K562 (cell line): ENCODE data around the gene PAQR8. TPM values are rescaled to one million over a fixed set of nuclear protein-coding genes. Genes with fewer than 3 reads are reported as not detected.

Experiments
- CTBP1 ChIP-seq: fragments of 450-650 bp; IDR thresholded peaks from 2 replicates; pipeline ENCODE4 v1.6.1; 2016; ENCODE audit warnings: borderline replicate concordance
- DPF2 ChIP-seq: fragments of 450-650 bp; IDR thresholded peaks from 2 replicates; pipeline ENCODE4 v1.6.1; 2016
- E2F8 ChIP-seq: fragments of 450-650 bp; IDR thresholded peaks from 2 replicates; pipeline ENCODE4 v1.7.1; 2018; ENCODE audit warnings: mild to moderate bottlenecking, low read depth; ENCODE audit not compliant: partially characterized antibody
- ELF2 ChIP-seq: fragments of 250-450 bp; sonication (Bioruptor Pico); IDR thresholded peaks from 2 replicates; pipeline ENCODE4 v1.5.0; 2021; ENCODE audit warnings: mild to moderate bottlenecking
- FOS ChIP-seq: IDR thresholded peaks from 3 replicates; pipeline ENCODE4 v1.6.1; 2011; ENCODE audit not compliant: insufficient read length; ENCODE audit errors: extremely low read depth
- GATA2 ChIP-seq: sonication (generic); formaldehyde crosslinking; IDR thresholded peaks from 2 replicates; pipeline ENCODE4 v1.4.0; 2020; ENCODE audit warnings: mild to moderate bottlenecking, missing genetic modification reagents
- HMBOX1 ChIP-seq: sonication (generic); IDR thresholded peaks from 2 replicates; pipeline ENCODE4 v1.6.1; 2016
- KDM1A ChIP-seq, 2 experiments: fragments of 450-650 bp; IDR thresholded peaks; 2 replicates each; pipeline ENCODE4 v1.6.1; 2016; ENCODE audit warnings: mild to moderate bottlenecking in 2 of 2
- MEIS2 ChIP-seq: fragments of 450-650 bp; IDR thresholded peaks from 2 replicates; pipeline ENCODE4 v1.6.1; 2014; ENCODE audit warnings: mild to moderate bottlenecking; ENCODE audit not compliant: partially characterized antibody
- NBN ChIP-seq: fragments of 450-650 bp; IDR thresholded peaks from 2 replicates; pipeline ENCODE4 v1.6.1; 2016; ENCODE audit warnings: low read depth, mild to moderate bottlenecking
- NFIC ChIP-seq: fragments of 450-650 bp; IDR thresholded peaks from 2 replicates; pipeline ENCODE4 v1.6.1; 2017; ENCODE audit warnings: mild to moderate bottlenecking, inconsistent platforms
- PBX2 ChIP-seq, 2 experiments: IDR thresholded peaks in 1 of 2; conservative IDR thresholded peaks in 1 of 2; 2 replicates each; pipeline ENCODE4 v1.6.1; 2016; ENCODE audit warnings: low read depth in 2 of 2, mild to moderate bottlenecking in 1 of 2, missing compliant biosample characterization in 1 of 2, missing genetic modification characterization in 1 of 2, moderate library complexity in 1 of 2
- TRIM24 ChIP-seq, 2 experiments: fragments of 450-650 bp; IDR thresholded peaks; 2 replicates each; pipeline ENCODE4 v1.6.1; 2016
- ZBTB43 ChIP-seq: sonication (generic); formaldehyde crosslinking; IDR thresholded peaks from 2 replicates; pipeline ENCODE4 v1.8.0; 2023; ENCODE audit warnings: mild to moderate bottlenecking, missing genetic modification reagents
- ZNF695 ChIP-seq: fragments of 450-650 bp; formaldehyde crosslinking; IDR thresholded peaks from 2 replicates; pipeline ENCODE4 v1.4.0; 2020; ENCODE audit warnings: mild to moderate bottlenecking, moderate library complexity
- ZNF766 ChIP-seq: fragments of 200-800 bp; sonication (Bioruptor generic); conservative IDR thresholded peaks from 2 replicates; pipeline ENCODE4 v1.6.1; 2016; ENCODE audit warnings: missing genetic modification characterization, missing compliant biosample characterization
- polyA plus RNA-seq, 8 experiments: library from polyadenylated mRNA; depleted of rRNA in 4 of 8; stranded (reverse) in 5 of 8; unstranded in 3 of 8; fragments of >200 nt; fragmentation: Nextera tagmentation in 2 of 8; fragmentation: Illumina TruSeq in 1 of 8; extraction: Ambion mirVana in 2 of 8; extraction: Trizol in 1 of 8; gene quantifications; 2 replicates each; pipeline versions ENCODE4 v1.2.1 to v1.2.3, GENCODE V29; 2011 to 2014; ENCODE audit warnings: inconsistent platforms in 1 of 8, missing spikeins in 1 of 8
- total RNA-seq, 7 experiments: library from RNA; depleted of rRNA in 6 of 7; stranded (reverse); fragments of >200 nt in 6 of 7; fragmentation: Illumina TruSeq in 2 of 7; extraction: Trizol in 2 of 7; gene quantifications; 2 replicates each; pipeline versions ENCODE4 v1.2.1 to v1.2.3, GENCODE V29; 2011 to 2021; ENCODE audit warnings: low replicate concordance in 1 of 7

The PAQR8 gene
- total and polyA plus RNA-seq, 9 of the 15 experiments (the other 6 are each of a cell fraction or from before 2014, with no cell fraction given) = 1.4 to 10.2 (median 3.5) TPM

- TF ChIP-seq PBX2 (CRISPR knock-in tag; IDR thresholded peaks at IDR 0.05; ENCODE audit: low read depth) = no peak
- TF ChIP-seq PBX2 (tag; conservative IDR thresholded peaks at IDR 0.05; ENCODE audit: low read depth) = peak; percentile 50; the same call in 1 of the 2 replicates
- TF ChIP-seq HMBOX1 = peak; percentile 93
- TF ChIP-seq KDM1A (IDR thresholded peaks at IDR 0.05) = peak in 1 of 2 experiments; percentile 2; a peak in 1 of 4 replicates
- TF ChIP-seq TRIM24 (IDR thresholded peaks at IDR 0.05) = 0 out of 4 replicates have a peak, but pooled peaks of 1 of the 2 experiments have one; percentile 1
- peak; percentile 34; the same call in 1 of the 2 replicates for TF ChIP-seq NFIC
- no peak for TF ChIP-seq E2F8
- TF ChIP-seq MEIS2 = peak; percentile 61
- TF ChIP-seq ZBTB43 (CRISPR knock-in tag) = 0 out of 2 replicates have a peak, but pooled peaks have one; percentile 30
- TF ChIP-seq CTBP1 = 0 out of 2 replicates have a peak, but pooled peaks have one; percentile 6
- no peak for TF ChIP-seq FOS
- peak; percentile 10; the same call in 1 of the 2 replicates for TF ChIP-seq GATA2 (CRISPR knock-in tag)
- TF ChIP-seq ZNF695 (CRISPR knock-in tag) = no peak
- TF ChIP-seq NBN = peak; percentile 34; the same call in 1 of the 2 replicates
- 0 out of 2 replicates have a peak, but pooled peaks have one; percentile 34 for TF ChIP-seq ELF2 (CRISPR knock-in tag)
- TF ChIP-seq ZNF766 (CRISPR knock-in tag) = 0 out of 2 replicates have a peak, but pooled peaks have one; percentile 41
- TF ChIP-seq DPF2 = 0 out of 2 replicates have a peak, but pooled peaks have one; percentile 9
Measured at GRCh38 chr6:52389626-52390360, 27.8 kb downstream of the PAQR8 start (continued).
